OCI-LY3 (cell line): ENCODE measurements around the gene C2orf80.

Experiments
- H2AFZ ChIP-seq: fragments of 200-600, 300-600 bp; shearing (Covaris generic); 2 replicates; pipeline ENCODE4 v1.6.0; 2014; ENCODE audit warnings: antibody characterized with exemption, low read depth, low read length
- H3K27ac ChIP-seq: fragments of 200-600, 300-600 bp; sonication (generic); 2 replicates; pipeline ENCODE4 v1.5.1; 2014; ENCODE audit warnings: mild to moderate bottlenecking, low read length, moderate library complexity, mixed read lengths
- H3K27me3 ChIP-seq: fragments of 200-600, 300-600 bp; sonication (generic); 2 replicates; pipeline ENCODE4 v1.6.1; 2014; ENCODE audit warnings: low read depth, low read length, mixed read lengths
- H3K36me3 ChIP-seq: fragments of 200-600, 300-600 bp; sonication (generic); replicated peaks from 2 replicates; pipeline ENCODE3; 2014; ENCODE audit warnings: low read depth, low read length, mixed read lengths
- H3K4me1 ChIP-seq: fragments of 300-600, 200-600 bp; sonication (generic); 2 replicates; pipeline ENCODE4 v1.6.1; 2014; ENCODE audit warnings: low read length, mixed read lengths
- H3K4me2 ChIP-seq: fragments of 200-600, 300-600 bp; sonication (generic); 2 replicates; pipeline ENCODE4 v1.6.1; 2014; ENCODE audit warnings: low read length, mixed read lengths
- H3K4me3 ChIP-seq: fragments of 300-600, 200-600 bp; sonication (generic); 2 replicates; pipeline ENCODE4 v1.5.1; 2014; ENCODE audit warnings: antibody characterized with exemption, mild to moderate bottlenecking, low read length, moderate library complexity
- H3K79me2 ChIP-seq: fragments of 300-600, 200-600 bp; shearing (Covaris generic); 2 replicates; pipeline ENCODE4 v1.6.1; 2014; ENCODE audit warnings: mild to moderate bottlenecking, low read length, mixed read lengths
- H3K9ac ChIP-seq: fragments of 300-600, 200-600 bp; shearing (Covaris generic); 2 replicates; pipeline ENCODE4 v1.6.0; 2014; ENCODE audit warnings: mild to moderate bottlenecking, low read length, moderate library complexity
- H3K9me3 ChIP-seq: fragments of 200-600, 300-600 bp; shearing (Covaris generic); 2 replicates; pipeline ENCODE4 v1.6.1; 2014; ENCODE audit warnings: low read length, mixed read lengths; ENCODE audit not compliant: insufficient read depth
- H4K20me1 ChIP-seq: fragments of 200-600, 300-600 bp; sonication (generic); 2 replicates; pipeline ENCODE4 v1.6.1; 2016; ENCODE audit warnings: low read length, mixed read lengths; ENCODE audit not compliant: insufficient read depth
- CTCF ChIP-seq: fragments of 200-600, 300-600 bp; sonication (generic); IDR thresholded peaks from 2 replicates; pipeline ENCODE4 v1.5.1; 2014; ENCODE audit warnings: antibody characterized with exemption, low read length, low read depth
- EZH2phosphoT487 ChIP-seq: fragments of 200-600 bp; shearing (Covaris generic); IDR thresholded peaks from 2 replicates; pipeline ENCODE4 v1.6.1; 2018; ENCODE audit warnings: antibody characterized with exemption, mixed run types, low read depth

Gene C2orf80

GRCh38 chr2:208189810-208190503 lies at the start of gene C2orf80:
TSS of gene C2orf80 (minus strand) at chr2:208190030. CDS start at chr2:208186986, 3,044 bp downstream.
- no peaks in the 10 kb centered on the region for H3K9me3 ChIP-seq
- H3K4me3 ChIP-seq, result no peak within 1 kb of the TSS
- H3K27me3 ChIP-seq, result peaks cover 6% of the 10 kb centered on the region; the same call in 1 of the 2 replicates
- no peak within 1 kb of the TSS for H3K4me2 ChIP-seq
- no peaks in the 10 kb centered on the region for H3K4me1 ChIP-seq
- no peaks in the 10 kb centered on the region for H3K36me3 ChIP-seq
- H3K27ac ChIP-seq, result no peak within 1 kb of the TSS
- no peak within 1 kb of the TSS for H3K9ac ChIP-seq
- no peaks in the 10 kb centered on the region for H4K20me1 ChIP-seq
- TF ChIP-seq CTCF (no peak), EZH2phosphoT487 (no peak)
- no peaks in the 10 kb centered on the region for H3K79me2 ChIP-seq
- H2AFZ ChIP-seq, result no peak within 1 kb of the TSS

- no peaks in the 10 kb centered on the region for H3K9me3 ChIP-seq
- H3K4me3 ChIP-seq, result no peak overlapping the region
- H3K9ac ChIP-seq, result no peak overlapping the region
- no peaks in the 10 kb centered on the region for H3K27me3 ChIP-seq
- H2AFZ ChIP-seq, result no peak overlapping the region
- H4K20me1 ChIP-seq, result no peaks in the 10 kb centered on the region
- TF ChIP-seq EZH2phosphoT487 (no peak), CTCF (no peak)
- no peak overlapping the region for H3K4me2 ChIP-seq
- no peak overlapping the region for H3K27ac ChIP-seq
- peaks cover 6% of the 10 kb centered on the region; the same call in 1 of the 2 replicates for H3K4me1 ChIP-seq
- no peaks in the 10 kb centered on the region for H3K79me2 ChIP-seq
- H3K36me3 ChIP-seq, result peaks cover 25% of the 10 kb centered on the region
Observed at GRCh38 chr2:208235860-208236259, 46.0 kb upstream of the C2orf80 start.

GRCh38 chr2:208234786-208235185 lies 45.0 kb upstream of the C2orf80 start:
- Histone ChIP-seq H3K4me3 (no peak overlapping the region), H3K27me3 (no peaks in the 10 kb centered on the region), H2AFZ (no peak overlapping the region), H3K4me2 (no peak overlapping the region), H3K27ac (no peak overlapping the region), H3K9ac (no peak overlapping the region), H3K4me1 (peaks cover 6% of the 10 kb centered on the region; the same call in 1 of the 2 replicates), H4K20me1 (no peaks in the 10 kb centered on the region), H3K79me2 (no peaks in the 10 kb centered on the region), H3K9me3 (no peaks in the 10 kb centered on the region), H3K36me3 (peaks cover 24% of the 10 kb centered on the region)
- no peak for TF ChIP-seq CTCF
- TF ChIP-seq EZH2phosphoT487, result no peak

GRCh38 chr2:208228476-208228875 lies 38.6 kb upstream of the C2orf80 start:
- H3K9ac ChIP-seq, result no peak overlapping the region
- H3K36me3 ChIP-seq, result no peaks in the 10 kb centered on the region
- H2AFZ ChIP-seq, result no peak overlapping the region
- no peak overlapping the region for H3K4me3 ChIP-seq
- H3K4me1 ChIP-seq, result no peaks in the 10 kb centered on the region
- H4K20me1 ChIP-seq, result no peaks in the 10 kb centered on the region
- no peak overlapping the region for H3K27ac ChIP-seq
- no peaks in the 10 kb centered on the region for H3K27me3 ChIP-seq
- no peaks in the 10 kb centered on the region for H3K79me2 ChIP-seq
- H3K9me3 ChIP-seq, result no peaks in the 10 kb centered on the region
- no peak overlapping the region for H3K4me2 ChIP-seq
- TF ChIP-seq EZH2phosphoT487 (no peak), CTCF (no peak)
